GM18909 (cell line): ENCODE results near the gene SATB1.

ENCODE experiments used
- ATAC-seq: cut with Tn5 transposase; IDR thresholded peaks from one replicate; pipeline ENCODE4 v1.9.1; 2021; ENCODE audit warnings: mild to moderate bottlenecking; ENCODE audit not compliant: unreplicated experiment, poor library complexity

Gene SATB1

DNA sequence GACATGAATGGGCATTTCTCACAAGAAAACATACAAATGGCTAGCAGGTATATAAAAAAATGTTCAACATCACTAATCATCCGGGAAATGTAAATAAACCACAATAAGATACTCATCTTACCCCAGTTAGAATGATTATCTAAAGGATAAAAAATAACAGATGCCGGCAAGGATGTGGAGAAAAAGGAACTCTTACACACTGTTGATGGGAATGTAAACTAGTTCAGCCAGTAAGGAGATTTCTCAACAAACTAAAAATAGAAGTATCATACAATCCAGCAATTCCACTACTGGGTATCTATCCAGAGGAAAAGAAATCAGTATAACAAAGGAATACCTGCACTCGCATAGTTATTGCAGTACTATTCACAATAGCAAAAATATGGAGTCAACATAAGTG, 124.2 kb downstream of the SATB1 start:
- ATAC-seq = no peak

DNA sequence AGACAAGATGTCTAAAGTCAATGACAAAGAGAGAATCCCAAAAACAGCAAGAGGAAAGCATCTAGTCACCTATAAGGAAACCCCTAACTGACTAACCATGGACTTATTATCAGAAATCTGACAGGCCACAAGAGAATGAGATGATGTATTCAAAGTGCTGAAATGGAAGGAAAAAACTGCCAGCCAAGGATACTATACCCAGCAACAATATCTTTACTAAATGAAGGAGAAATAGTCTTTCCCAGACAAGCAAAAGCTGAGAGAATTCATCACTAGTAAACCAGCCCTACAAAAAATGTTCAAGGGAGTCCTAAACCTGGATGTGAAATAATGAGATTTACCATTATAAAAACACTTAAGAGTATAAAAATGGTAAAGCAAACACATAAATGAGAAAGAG, 128.0 kb downstream of the SATB1 start:
- ATAC-seq = no peak
